ENCODE results near the gene BCL7B.
"Not testable (repeated sequence)": the region's sequence is repeated elsewhere in the genome, so short reads cannot be mapped to it uniquely, and the experiment has no call there.

Gene BCL7B

GRCh38 chr7:73557397-73558257, at the start of gene BCL7B:
TSS of gene BCL7B (minus strand) at chr7:73557690. CDS start at chr7:73557578, 112 bp downstream.
- peak; percentile 79 for DNase-seq

GRCh38 chr7:73605601-73606220, 48.2 kb upstream of the BCL7B start:
- no peak for DNase-seq

- DNase-seq, result no peak
Observed at GRCh38 chr7:73602721-73603651, 45.5 kb upstream of the BCL7B start.

- DNase-seq, result no peak
Observed at GRCh38 chr7:73599916-73600315, 42.4 kb upstream of the BCL7B start.

- no peak for DNase-seq
Observed at GRCh38 chr7:73599151-73599882, 41.8 kb upstream of the BCL7B start.

- no peak for DNase-seq
Observed at GRCh38 chr7:73597978-73598782, 40.7 kb upstream of the BCL7B start.

- no peak for DNase-seq
Observed at GRCh38 chr7:73596191-73597065, 38.9 kb upstream of the BCL7B start.

- no peak for DNase-seq
Observed at GRCh38 chr7:73595358-73595757, 37.9 kb upstream of the BCL7B start.

- no peak for DNase-seq
Observed at GRCh38 chr7:73593207-73594045, 35.9 kb upstream of the BCL7B start.

- no peak for DNase-seq
Observed at GRCh38 chr7:73586911-73587310, 29.4 kb upstream of the BCL7B start.

- no peak for DNase-seq
Observed at GRCh38 chr7:73585196-73585595, 27.7 kb upstream of the BCL7B start.

GRCh38 chr7:73582664-73583202, 25.2 kb upstream of the BCL7B start:
- DNase-seq, result no peak

- DNase-seq, result not testable (repeated sequence)
Observed at GRCh38 chr7:73581006-73581405, 23.5 kb upstream of the BCL7B start.

GRCh38 chr7:73578342-73579128, 21.0 kb upstream of the BCL7B start, which contains the start of gene TBL2:
TSS of gene TBL2 (minus strand) at chr7:73578579. CDS start at chr7:73578549, 30 bp downstream.
- DNase-seq, result peak; percentile 99

GRCh38 chr7:73577627-73578341, 20.3 kb upstream of the BCL7B start:
- DNase-seq, result peak; percentile 45

- no peak for DNase-seq
Observed at GRCh38 chr7:73573791-73574190, 16.3 kb upstream of the BCL7B start.

GRCh38 chr7:73573276-73573675, 15.8 kb upstream of the BCL7B start:
- no peak for DNase-seq

- no peak for DNase-seq
Observed at GRCh38 chr7:73572767-73573186, 15.3 kb upstream of the BCL7B start.

All from NCI-H146 (cell line).